ENCODE measurements around the gene RAB24. TPM values are rescaled to one million over a fixed set of nuclear protein-coding genes. Genes with fewer than 3 reads are reported as not detected.
"Not testable (repeated sequence)": the region's sequence is repeated elsewhere in the genome, so short reads cannot be mapped to it uniquely, and the experiment has no call there.

RAB24 gene
- total RNA-seq, 1 donor from 2014 or later: 22.2 TPM

- DNase-seq (ENCODE audit: low read depth, low spot score): peak; percentile 68
These were observed 8.5 kb upstream of the RAB24 start, which contains the start of gene MXD3 for GRCh38 chr5:177311723-177312648. Gene MXD3 (minus strand): TSS chr5:177311898. CDS start chr5:177311830, 68 bp downstream.

DNA sequence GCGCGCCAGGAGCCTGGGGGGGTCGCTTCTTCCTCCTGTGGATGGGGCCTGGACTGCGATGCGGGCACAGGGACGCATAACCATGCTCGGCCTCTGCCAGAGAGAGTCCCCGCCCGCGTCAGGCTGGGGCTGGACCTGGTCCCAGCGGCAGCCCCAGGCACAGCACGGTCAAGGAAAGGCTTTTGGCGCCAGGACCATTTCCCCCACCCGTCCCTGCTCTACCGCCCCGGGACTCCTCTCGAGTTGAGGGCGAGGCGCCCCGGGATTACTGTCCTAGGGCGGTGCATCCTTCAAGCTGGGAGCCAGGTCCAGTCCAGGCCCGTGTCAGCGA lies 7.8 kb upstream of the RAB24 start:
- no peak for DNase-seq (ENCODE audit: low read depth, low spot score)

DNA sequence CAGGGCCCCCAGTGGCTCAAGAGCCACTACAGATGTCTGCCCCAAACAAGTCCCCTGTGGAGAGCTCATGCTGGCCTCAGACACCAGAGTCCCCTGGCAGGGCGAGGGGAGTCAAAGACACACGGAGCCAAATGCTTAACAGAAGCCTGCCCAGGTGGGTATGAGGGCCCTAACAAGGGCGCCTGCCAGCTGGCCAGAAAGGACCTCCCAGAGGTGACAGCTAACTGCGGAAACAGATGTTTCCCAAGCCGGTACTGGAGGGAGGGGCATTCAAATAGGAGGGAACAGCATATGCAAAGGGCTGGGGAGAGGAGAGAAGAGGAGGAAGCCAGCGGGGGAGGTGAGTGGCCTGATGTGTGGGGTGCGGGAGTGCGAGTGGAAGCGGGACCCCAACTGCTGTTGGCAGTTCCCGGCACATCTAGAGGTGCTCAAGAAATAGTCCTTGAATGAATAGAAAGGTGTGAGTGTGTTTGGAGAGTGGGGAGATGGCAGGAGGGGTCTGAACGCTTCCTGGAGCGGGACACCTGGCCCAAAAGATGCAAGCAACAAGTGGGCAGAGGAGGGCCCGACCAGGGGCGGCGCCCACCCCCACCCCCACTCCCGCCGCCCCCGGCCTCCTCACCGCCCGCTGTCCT lies 7.4 kb upstream of the RAB24 start:
- DNase-seq (ENCODE audit: low read depth, low spot score): peak; percentile 41

DNA sequence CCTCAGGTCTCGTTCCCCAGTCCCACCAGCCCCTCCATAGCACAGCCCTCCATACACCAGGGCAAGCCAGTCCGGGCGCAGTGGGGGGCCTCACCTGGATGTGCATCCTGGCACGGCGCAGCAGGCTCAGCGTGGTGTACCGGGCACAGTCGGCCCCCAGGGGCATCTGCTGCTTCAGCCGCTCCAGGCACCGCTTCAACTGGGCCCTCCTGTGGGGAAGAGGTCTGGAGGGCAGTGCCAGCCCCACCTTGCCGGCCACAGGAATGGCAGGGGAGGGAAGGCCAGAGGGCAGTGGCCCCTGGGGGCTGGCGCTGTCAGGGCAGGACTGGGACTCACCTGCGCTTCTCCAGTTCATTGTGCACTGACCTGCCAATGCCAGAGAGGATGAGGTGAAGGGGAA lies 6.8 kb upstream of the RAB24 start:
- DNase-seq (ENCODE audit: low read depth, low spot score): no peak

DNA sequence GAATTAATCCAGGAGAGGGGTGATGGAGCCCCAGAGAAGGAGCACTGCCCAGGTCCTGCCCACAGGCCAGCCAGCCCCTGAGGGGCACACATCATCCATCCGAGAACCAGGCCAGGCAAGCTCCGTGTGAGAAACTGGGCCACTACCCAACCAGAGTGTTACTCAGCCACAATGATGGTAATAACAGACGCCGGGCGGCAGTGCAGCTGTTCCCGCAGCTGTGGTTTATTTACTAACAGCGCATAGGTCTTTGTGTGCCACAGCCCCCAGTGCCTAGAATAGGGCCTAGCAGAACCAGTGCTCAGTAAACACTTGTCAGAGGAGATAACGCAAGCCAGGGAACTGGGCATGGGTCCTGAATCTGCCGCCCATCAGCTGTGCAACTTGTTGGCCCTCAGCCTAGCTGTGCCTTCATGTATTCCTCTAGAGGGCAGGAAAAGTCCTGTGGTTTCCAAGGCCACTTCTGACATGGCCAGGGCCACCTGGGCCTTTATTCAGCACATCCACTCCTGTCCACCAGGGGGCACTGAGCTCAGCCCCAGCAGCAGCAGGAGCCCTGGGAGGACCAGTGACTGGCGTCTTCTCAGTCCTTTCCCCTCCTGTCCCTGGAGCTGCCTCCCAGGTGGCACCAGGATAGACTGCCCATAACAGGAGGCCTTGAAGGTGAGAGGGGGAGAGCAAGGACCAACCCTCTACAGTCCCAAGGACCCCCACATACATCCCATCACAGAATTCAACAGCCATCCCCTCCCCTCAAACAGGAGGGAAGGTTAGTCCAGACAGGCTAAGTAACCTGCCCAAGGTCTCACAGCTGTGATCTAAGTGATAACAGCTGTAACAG lies 6.1 kb upstream of the RAB24 start:
- no peak for DNase-seq (ENCODE audit: low read depth, low spot score)

DNA sequence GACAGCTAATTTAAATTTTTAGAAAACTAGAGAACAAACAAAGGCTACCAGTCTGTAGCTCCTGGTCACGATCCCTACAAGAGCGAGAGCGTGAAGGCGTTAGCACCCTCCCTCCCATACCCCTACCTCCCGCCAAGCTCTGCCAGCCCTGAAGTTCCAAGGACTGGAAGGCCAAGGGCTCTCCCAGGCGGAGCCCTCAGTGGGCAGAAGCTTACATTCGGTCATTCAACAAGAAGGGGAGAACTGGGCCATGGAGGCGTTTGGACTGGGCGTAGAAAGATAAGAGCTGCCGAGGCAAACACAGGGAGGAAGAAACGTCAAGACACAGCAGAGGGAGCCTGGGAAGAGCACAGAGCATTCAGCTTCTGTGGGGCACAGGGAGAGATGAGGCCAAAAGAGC lies 5.2 kb upstream of the RAB24 start:
- no peak for DNase-seq (ENCODE audit: low read depth, low spot score)

- no peak for DNase-seq (ENCODE audit: low read depth, low spot score)
These were observed 4.2 kb upstream of the RAB24 start for GRCh38 chr5:177307544-177308363.

DNA sequence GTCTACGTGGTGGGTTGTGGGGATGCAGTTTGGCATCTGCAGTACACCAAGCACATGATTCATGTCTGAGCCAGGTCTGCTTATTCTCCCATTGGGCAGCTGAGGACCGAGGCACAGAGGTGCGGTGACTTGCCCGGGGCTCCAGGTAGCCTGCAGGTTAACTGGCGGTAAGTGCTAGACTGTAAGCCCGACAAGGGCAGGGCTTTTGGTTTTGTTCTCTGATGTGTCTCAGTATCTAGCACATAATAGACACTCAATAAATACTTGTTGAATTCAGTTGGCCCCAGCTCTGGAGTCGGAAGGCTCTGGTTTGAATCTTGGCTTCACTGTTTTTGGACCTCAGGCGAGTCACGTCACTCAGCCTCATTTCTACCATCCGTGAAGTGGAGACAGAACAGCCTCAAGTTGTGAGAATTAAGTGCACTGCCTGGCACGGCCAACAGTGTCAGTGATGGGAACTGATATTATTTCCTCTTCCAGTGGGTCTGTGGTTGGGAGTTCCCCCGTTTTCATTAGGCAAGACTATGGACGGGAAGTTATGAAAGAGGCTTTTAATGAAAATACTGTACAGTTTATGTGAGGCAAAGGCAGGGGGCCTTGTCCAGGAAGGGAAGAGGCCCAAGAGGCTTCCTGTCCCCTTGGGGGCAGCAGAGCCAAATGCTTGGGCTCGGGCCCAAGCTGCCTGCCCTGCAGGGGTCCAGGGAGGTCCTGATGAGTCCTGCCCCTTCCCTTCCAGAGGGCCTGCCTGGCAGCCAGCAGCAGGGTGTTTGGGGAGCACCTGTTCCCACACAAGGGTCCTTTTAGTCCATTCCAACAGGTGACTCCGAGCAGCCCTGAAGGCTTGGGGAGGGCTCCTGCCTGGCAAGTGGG lies 3.4 kb upstream of the RAB24 start:
- no peak for DNase-seq (ENCODE audit: low read depth, low spot score)

GRCh38 chr5:177306103-177306640 lies 2.7 kb upstream of the RAB24 start:
- not testable (repeated sequence) for DNase-seq (ENCODE audit: low read depth, low spot score)

GRCh38 chr5:177304392-177305119 lies 1.0 kb upstream of the RAB24 start:
- DNase-seq (ENCODE audit: low read depth, low spot score): no peak

DNA sequence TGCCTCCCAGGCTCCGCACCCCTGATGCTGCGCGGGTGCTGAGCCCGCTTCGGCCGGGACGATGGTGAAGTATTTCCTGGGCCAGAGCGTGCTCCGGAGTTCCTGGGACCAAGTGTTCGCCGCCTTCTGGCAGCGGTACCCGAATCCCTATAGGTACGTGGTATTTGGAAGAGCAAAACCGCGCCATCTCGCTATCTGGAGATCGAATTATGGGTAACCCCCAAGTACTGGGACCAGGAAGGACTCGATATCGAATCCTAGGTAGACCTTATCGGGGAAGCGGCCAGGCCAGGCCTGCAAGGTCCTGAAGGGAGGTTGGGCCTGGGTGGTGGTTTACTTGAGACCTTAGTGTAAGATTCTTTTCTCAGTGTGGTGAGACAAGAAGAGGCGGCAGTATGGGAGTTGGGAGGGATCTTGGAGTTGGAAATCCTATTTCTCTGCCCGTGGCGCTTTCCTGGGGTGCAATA lies 439 bp upstream of the RAB24 start:
- DNase-seq (ENCODE audit: low read depth, low spot score): no peak

DNA sequence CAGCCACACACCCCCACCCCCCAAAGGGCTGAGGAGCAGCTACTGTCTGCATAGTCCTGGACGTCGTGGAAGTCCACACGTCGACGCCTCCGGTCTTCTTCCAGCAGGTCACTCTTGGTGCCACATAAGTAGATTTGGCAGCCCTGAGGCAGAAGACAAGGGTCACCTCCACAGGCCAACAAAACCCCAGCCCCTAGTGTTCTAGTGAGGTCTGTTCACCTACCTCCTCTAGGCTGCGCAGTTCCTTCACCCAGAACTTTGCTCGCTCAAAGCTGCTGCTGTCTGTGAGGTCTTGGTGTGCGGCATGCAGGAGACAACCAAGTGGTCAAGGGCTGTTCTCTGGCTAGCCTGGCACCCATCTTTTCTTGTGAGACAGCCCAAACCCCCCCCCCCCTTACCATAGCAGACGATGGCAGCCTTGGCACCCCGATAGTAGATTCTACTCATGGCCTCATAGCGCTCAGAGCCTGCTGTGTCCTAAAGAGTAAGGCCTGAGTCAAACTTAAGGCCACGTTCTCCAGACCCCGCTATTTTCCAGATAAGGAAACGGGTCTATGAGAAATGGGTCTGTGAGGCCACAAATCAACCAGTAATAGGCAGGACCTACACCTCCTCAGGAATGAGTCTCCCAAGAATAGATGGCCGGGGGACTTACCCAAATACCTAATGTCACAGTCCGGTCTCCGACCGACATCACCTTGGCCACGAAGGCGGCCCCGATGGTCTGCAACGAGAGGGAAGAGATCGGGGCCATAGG lies 987 bp downstream of the RAB24 start:
- DNase-seq (ENCODE audit: low read depth, low spot score): no peak

DNA sequence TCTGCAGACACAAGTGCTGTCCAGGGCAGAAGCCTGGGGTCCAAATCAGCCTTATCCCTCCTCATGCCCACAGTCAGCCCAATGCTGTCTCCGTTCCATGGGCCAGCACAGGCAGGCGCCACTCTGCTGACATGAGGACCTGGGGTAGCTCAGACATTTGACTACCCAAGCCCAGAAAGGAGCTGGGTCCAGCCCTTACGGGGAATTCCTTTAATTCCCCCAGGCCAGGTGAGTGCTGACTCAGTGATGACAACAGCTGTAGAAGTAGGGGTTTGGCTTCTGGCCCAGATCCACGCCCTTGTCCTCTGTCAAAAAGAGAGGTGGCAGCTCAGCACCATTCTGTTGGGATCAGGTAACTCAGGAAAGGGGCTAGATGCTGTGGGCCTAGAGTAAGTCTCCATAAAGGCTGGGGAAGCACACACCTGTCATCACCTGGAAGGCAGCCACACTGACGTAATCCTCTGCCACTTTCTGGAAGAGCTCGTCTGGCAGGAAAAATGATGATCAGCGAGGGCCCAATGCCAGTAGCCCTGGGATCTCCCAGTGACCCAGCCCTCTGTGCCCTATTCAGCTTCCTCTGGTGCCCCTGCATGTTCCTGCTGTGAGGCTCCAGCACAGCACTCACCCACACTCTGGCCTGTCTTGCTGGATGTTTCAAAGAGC lies 1.9 kb downstream of the RAB24 start:
- DNase-seq (ENCODE audit: low read depth, low spot score): no peak

GRCh38 chr5:177300951-177301350 lies 2.6 kb downstream of the RAB24 start:
- no peak for DNase-seq (ENCODE audit: low read depth, low spot score)

DNA sequence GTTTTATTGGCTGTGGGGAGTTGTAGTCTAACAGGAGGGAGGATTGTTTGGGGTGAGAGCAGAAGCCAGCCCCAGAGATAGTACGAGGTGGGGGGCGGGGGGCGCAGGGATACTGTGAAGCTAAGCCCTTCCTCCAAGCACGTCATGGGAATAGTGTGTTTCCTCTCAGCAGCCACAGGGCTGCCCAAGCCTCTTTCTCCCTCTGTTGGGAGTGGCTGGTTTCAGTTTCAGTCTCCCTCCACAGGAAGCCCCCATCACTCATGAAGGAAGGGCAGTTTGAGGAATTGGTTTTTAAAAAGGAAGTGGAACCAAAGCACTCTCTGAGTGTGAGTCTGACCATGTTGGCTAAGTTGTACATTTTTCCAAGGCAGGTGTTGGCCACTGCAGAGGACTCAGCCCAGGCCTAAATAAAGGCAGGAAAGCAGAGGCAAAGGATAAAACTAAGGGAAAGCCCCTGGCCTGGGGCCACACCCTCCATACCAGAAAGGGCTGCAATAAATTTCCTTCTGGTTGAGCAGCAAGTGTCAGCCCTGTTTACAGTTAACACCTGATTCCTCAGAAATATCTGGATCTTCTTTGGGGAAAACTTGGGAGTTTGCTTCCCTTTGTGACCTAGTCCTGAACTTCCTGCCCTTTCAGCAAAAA lies 3.2 kb downstream of the RAB24 start:
- peak; percentile 70 for DNase-seq (ENCODE audit: low read depth, low spot score)

- no peak for DNase-seq (ENCODE audit: low read depth, low spot score)
These were observed 3.8 kb downstream of the RAB24 start for GRCh38 chr5:177299697-177300096.

GRCh38 chr5:177297922-177298321 lies 5.6 kb downstream of the RAB24 start:
- DNase-seq (ENCODE audit: low read depth, low spot score): no peak
